GM18511 (cell line): ENCODE results near the gene FREY1.
"Not testable (repeated sequence)": the region's sequence is repeated elsewhere in the genome, so short reads cannot be mapped to it uniquely, and the experiment has no call there.

ENCODE experiments used
- ATAC-seq: cut with Tn5 transposase; IDR thresholded peaks from one replicate; pipeline ENCODE4 v1.9.1; 2021; ENCODE audit warnings: mild to moderate bottlenecking, moderate library complexity; ENCODE audit not compliant: unreplicated experiment

The FREY1 gene

GRCh38 chr11:45917286-45917622 lies 10.2 kb upstream of the FREY1 start:
- ATAC-seq = peak; percentile 1

DNA sequence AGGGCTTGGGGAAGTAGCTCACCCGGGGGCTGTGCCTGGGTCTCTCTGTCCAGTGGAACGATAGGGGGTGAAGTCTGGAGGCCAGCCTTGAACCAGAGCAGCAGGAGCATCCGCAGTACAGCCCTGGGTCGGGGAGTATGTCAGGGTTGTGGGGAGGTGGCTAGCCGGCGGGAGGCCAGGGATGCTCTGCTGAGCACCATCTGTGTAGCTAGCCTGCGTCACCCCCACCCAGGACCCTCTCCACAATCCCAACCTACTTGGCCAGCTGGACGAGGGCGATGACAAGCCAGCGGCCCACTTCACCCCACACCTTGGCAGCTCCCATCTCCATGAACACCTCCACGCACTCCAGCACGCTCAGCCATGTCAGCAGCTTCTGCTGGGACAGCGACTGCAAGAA lies 8.4 kb upstream of the FREY1 start:
- no peak for ATAC-seq

DNA sequence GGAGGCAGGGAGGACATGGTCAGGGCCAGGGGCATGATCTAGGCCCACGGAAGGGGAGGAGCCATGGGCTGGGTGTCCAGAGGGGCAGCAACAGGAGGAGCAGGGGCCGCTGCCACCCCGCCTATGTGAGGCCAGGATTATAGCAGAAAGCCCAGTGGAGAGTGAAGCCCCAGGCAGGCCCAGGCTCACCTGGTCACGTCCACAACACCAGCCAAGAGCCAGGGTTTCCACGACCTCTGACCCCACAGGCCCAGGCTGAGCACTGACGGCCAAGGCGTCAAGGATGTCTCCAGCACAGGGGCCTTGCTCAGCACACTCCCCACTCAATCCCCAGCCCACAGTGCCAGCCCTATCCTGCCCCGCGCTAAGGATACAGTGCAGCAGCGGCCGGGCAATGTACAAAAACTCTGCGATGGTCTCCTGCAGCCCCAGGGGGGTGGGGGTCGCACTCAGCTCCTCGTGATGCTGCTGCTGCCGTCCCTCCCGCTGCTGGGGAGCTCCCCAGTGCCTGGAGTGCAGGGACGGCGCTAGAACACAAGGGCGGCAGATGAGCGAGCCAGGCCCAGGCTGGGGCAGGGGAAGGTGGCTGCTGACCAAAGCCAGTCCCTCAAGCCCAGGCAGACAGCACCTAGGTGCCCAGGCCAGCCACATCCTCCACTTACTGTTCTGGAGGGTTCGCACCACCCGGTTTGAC lies 7.0 kb upstream of the FREY1 start:
- ATAC-seq = no peak

DNA sequence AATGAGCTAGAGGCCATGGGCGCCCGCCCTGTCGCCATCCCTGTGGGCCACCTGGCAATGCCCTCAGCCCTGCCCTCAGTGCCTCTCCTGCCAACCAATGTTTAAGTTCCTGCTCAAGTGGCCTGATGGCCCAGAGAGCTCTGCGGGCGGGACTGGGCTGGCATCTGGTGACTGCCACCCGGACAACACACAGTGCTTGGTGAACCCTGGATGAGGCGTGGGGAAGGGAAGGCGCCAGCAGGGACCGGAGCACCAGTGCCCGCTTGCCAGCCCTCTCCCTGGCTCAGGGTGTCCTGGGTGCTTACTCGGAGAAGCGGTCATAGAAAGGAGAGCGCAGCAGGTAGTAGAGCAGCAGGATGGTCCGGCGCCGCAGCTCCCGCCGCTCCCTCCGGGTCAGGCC lies 6.4 kb upstream of the FREY1 start:
- ATAC-seq = no peak

- ATAC-seq = no peak
These were observed 3.6 kb upstream of the FREY1 start for GRCh38 chr11:45910623-45911022.

- no peak for ATAC-seq
These were observed 2.8 kb upstream of the FREY1 start for GRCh38 chr11:45909594-45910475.

- no peak for ATAC-seq
These were observed 870 bp upstream of the FREY1 start for GRCh38 chr11:45907911-45908370.

- no peak for ATAC-seq
These were observed 882 bp downstream of the FREY1 start for GRCh38 chr11:45906096-45906682.

- not testable (repeated sequence) for ATAC-seq
These were observed 1.5 kb downstream of the FREY1 start for GRCh38 chr11:45905576-45905975.

- ATAC-seq = no peak
These were observed 2.0 kb downstream of the FREY1 start for GRCh38 chr11:45905095-45905494.

DNA sequence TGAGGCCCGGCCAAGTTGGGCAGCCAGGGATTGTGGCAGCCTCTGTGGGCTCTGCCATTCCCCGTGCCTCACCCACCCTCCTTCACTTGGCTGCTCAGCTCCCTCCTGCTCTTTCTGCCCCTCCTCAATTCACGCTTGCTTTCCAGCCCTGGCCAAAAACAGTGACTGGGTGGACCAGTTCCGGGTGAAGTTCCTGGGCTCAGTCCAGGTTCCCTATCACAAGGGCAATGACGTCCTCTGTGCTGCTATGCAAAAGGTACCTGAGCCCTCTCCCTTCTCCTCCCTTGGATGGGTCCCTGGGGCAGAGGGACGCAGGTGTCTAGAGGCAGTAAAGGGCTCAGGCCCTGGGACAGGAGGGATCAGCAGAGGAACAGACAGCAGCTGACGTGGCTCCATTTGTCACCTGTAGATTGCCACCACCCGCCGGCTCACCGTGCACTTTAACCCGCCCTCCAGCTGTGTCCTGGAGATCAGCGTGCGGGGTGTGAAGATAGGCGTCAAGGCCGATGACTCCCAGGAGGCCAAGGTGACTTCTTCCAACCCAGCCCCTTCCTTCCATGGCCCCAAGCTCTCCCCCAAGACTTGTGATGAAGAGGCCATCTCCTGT lies 2.7 kb downstream of the FREY1 start:
- ATAC-seq = no peak

GRCh38 chr11:45902452-45903380 lies 4.4 kb downstream of the FREY1 start:
- no peak for ATAC-seq

- ATAC-seq = no peak
These were observed 5.4 kb downstream of the FREY1 start for GRCh38 chr11:45901626-45902025.

DNA sequence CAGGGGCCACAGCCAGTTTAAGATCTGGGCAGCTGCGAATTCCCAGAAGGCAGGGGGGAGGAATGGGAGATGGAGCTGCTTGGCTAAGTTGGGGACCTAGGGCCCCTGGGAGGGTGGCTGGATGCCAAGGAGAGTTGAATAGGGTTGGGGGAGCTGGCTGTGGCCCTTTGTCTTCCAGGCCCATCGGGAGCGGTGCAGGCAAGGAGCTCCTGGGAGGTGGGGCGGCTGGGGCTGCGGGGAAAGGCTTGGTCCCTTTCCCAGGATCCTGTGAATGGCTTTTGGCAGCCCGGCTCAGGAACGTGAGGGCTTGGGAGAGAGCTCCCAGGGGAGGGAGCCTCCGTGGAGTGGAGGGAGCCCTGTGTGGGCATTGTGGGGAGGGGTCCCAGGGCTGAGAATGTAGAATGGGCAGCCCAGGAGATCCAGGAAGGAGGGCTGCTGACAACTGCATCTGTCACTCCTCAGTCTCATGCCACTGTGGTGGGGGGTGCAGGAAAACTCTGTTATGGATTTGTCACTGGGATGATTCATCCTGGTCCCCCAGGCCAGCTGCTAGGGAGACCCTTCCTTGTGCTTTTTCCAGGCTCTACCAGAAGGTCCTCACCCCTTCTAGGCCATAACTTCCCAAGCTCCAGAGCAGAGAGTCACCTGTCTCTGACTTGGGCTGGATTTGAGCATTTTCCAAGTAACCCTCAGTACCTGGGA lies 6.0 kb downstream of the FREY1 start:
- ATAC-seq = no peak

GRCh38 chr11:45900175-45900800 lies 6.8 kb downstream of the FREY1 start:
- peak; percentile 12 for ATAC-seq

DNA sequence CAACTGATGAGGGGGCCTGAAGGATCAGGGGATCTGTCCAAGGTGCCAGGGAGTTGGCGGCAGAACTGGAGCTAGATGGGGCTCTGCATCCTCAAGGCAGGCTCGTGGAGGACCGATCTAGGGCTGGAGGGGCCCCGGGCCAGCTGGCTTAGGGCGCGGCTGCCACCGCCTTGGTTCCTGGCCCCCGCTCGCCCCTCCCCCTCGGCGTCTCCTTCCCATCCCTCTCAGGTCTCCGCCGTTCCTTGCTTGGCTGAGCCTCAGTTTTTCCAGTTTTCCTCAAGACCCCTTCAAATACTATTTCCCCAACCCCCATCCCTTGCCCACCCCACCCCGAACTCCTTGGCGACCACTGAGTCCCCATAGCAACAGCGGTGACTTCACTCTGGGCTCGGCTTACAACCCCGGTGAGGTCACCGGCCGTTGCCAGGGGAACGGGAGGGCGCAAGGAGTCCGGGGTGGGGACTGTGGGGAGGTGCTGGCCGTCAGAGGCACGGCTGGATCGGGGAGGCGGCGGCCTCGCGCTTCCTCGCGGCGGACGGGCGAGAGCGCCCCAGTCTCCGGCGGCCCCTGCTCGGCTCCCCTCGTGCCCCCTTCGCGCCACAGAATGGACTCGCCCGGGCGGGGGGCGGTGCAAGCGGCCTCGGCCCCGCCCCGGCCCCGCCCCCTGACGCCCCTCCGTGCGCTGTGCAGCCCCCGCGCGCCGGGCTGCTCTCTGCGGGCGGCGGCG lies 7.5 kb downstream of the FREY1 start:
- peak; percentile 70 for ATAC-seq

DNA sequence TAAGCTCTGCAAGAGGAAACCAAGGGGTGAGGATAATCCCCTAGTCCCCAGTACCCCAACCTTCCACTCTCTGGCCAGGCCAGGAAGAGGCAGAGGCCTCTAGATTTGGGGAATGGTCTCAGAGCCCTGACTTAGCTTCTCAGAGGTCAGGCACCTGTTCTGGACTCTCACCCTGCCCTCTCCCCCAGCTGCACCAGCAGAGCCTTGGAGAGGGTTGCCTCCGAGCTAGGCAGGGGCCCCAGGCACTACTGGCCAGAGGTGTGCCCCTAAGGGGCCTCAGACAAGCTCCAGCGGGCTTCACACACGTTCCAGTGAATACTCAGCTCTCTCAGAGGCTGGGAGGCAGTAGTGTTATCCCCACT lies 8.0 kb downstream of the FREY1 start:
- no peak for ATAC-seq

DNA sequence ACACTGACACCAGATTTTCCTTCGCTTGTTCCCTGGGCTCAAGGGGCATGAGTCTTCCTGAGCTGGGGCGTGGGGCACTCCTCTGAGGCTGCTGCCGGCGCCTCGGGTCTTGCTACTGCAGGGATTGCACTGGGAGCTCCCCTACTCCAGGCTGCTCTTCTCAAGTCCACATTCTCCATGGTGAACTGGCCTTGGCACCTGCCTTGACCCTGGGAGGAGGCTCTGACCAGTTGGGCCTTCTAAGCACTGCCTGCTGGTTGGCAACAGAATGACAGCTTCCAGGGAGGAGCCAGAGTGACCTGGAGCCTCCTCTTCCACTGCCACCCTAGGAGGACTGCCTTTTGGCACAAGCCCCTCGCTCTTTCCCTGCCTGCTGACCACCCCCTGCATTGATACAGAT lies 9.5 kb downstream of the FREY1 start:
- ATAC-seq = no peak
